ENCODE data around the gene ADAMTS6. TPM values are rescaled to one million over a fixed set of nuclear protein-coding genes. Genes with fewer than 3 reads are reported as not detected.

ADAMTS6 gene
- total and polyA plus RNA-seq, 4 experiments from 2014 or later: 0.14 to 1.8 (median 0.89) TPM; not detected in 1

GRCh38 chr5:65440456-65440855, 41.3 kb downstream of the ADAMTS6 start:
- POLR2A ChIA-PET (ENCODE audit: partially characterized antibody): no interaction called here
- H3K9me3 ChIP-seq (ENCODE audit: control insufficient read depth in 1 of 2, low read length in 2 of 2): no peaks in the 10 kb centered on the region

GRCh38 chr5:65434122-65434521, 47.6 kb downstream of the ADAMTS6 start:
- no peaks in the 10 kb centered on the region for H3K9me3 ChIP-seq (ENCODE audit: control insufficient read depth in 1 of 2, low read length in 2 of 2)
- H3K36me3 ChIP-seq (ENCODE audit: insufficient read depth, low read length): no peaks in the 10 kb centered on the region
- no peaks in the 10 kb centered on the region for H3K4me1 ChIP-seq (ENCODE audit: insufficient read depth, low read length)
- H3K9me3 Mint-ChIP-seq: peaks cover 0 to 2% (median 0%) of the 10 kb centered on the region in 8 donors
- ChIA-PET CTCF (ENCODE audit: partially characterized antibody) (no interaction called here), POLR2A (ENCODE audit: partially characterized antibody) (no interaction called here)
- H3K4me1 Mint-ChIP-seq: no peaks in the 10 kb centered on the region
- intact Hi-C loops (cut with micrococcal nuclease): no loop called here
- H3K4me3 Mint-ChIP-seq: no peak overlapping the region
- no peaks in the 10 kb centered on the region for H3K27me3 ChIP-seq (ENCODE audit: insufficient read depth, low read length)
- no peak for DNase-seq
- peaks cover 0 to 3% of the 10 kb centered on the region in 2 donors for H3K36me3 Mint-ChIP-seq
- H3K27ac Mint-ChIP-seq: no peak overlapping the region
- no peak overlapping the region for H3K27ac ChIP-seq (ENCODE audit: low read depth, low read length)
- H3K27me3 Mint-ChIP-seq: peaks cover 0 to 4% of the 10 kb centered on the region in 2 donors
- no peak overlapping the region for H3K4me3 ChIP-seq (ENCODE audit: low read length in 2 of 2)

More at GRCh38 chr5:65440456-65440855, 41.3 kb downstream of the ADAMTS6 start:
- Histone ChIP-seq H3K27ac (ENCODE audit: low read depth, low read length) (no peak overlapping the region), H3K4me1 (ENCODE audit: insufficient read depth, low read length) (no peaks in the 10 kb centered on the region), H3K4me3 (ENCODE audit: low read length in 2 of 2) (no peak overlapping the region), H3K27me3 (ENCODE audit: insufficient read depth, low read length) (no peaks in the 10 kb centered on the region), H3K36me3 (ENCODE audit: insufficient read depth, low read length) (no peaks in the 10 kb centered on the region)
- Mint-ChIP-seq H3K4me1 (no peaks in the 10 kb centered on the region), H3K4me3 (no peak overlapping the region), H3K36me3 (no peaks in the 10 kb centered on the region), H3K27me3 (no peaks in the 10 kb centered on the region), H3K9me3 (peaks cover 0 to 3% (median under 1%) of the 10 kb centered on the region in 8 donors), H3K27ac (no peak overlapping the region)
- no peak for DNase-seq
- intact Hi-C loops (cut with micrococcal nuclease): no loop called here
- CTCF ChIA-PET (ENCODE audit: partially characterized antibody): no interaction called here

- no peaks in the 10 kb centered on the region for H3K36me3 ChIP-seq (ENCODE audit: insufficient read depth, low read length)
- H3K9me3 ChIP-seq (ENCODE audit: control insufficient read depth in 1 of 2, low read length in 2 of 2): no peaks in the 10 kb centered on the region
- peaks cover 0 to 2% of the 10 kb centered on the region in 2 donors for H3K27me3 Mint-ChIP-seq
- no peak overlapping the region for H3K4me3 ChIP-seq (ENCODE audit: low read length in 2 of 2)
- H3K27ac ChIP-seq (ENCODE audit: low read depth, low read length): no peak overlapping the region
- peaks cover 0 to 5% (median under 1%) of the 10 kb centered on the region in 8 donors for H3K9me3 Mint-ChIP-seq
- no peaks in the 10 kb centered on the region for H3K4me1 Mint-ChIP-seq
- H3K4me1 ChIP-seq (ENCODE audit: insufficient read depth, low read length): no peaks in the 10 kb centered on the region
- no peaks in the 10 kb centered on the region for H3K27me3 ChIP-seq (ENCODE audit: insufficient read depth, low read length)
- no peak overlapping the region for H3K27ac Mint-ChIP-seq
- no peak overlapping the region for H3K4me3 Mint-ChIP-seq
- CTCF ChIA-PET (ENCODE audit: partially characterized antibody): no interaction called here
- POLR2A ChIA-PET (ENCODE audit: partially characterized antibody): no interaction called here
- H3K36me3 Mint-ChIP-seq: no peaks in the 10 kb centered on the region
- intact Hi-C loops (cut with micrococcal nuclease): no loop called here
- DNase-seq: no peak
Observed at GRCh38 chr5:65426656-65427055, 55.1 kb downstream of the ADAMTS6 start.

- peaks cover 0 to 24% (median 13%) of the 10 kb centered on the region in 8 donors for H3K9me3 Mint-ChIP-seq
- DNase-seq: no peak
- no peak overlapping the region for H3K27ac Mint-ChIP-seq
- H3K4me1 Mint-ChIP-seq: no peaks in the 10 kb centered on the region
- intact Hi-C loops (cut with micrococcal nuclease): no loop called here
- H3K27me3 Mint-ChIP-seq: no peaks in the 10 kb centered on the region
- CTCF ChIA-PET (ENCODE audit: partially characterized antibody): no interaction called here
- no peaks in the 10 kb centered on the region for H3K27me3 ChIP-seq (ENCODE audit: insufficient read depth, low read length)
- no peaks in the 10 kb centered on the region for H3K4me1 ChIP-seq (ENCODE audit: insufficient read depth, low read length)
- peaks cover 0 to 1% of the 10 kb centered on the region in 2 donors for H3K36me3 Mint-ChIP-seq
- POLR2A ChIA-PET (ENCODE audit: partially characterized antibody): no interaction called here
- no peaks in the 10 kb centered on the region for H3K9me3 ChIP-seq (ENCODE audit: control insufficient read depth in 1 of 2, low read length in 2 of 2)
- H3K36me3 ChIP-seq (ENCODE audit: insufficient read depth, low read length): no peaks in the 10 kb centered on the region
- H3K27ac ChIP-seq (ENCODE audit: low read depth, low read length): no peak overlapping the region
- H3K4me3 Mint-ChIP-seq: no peak overlapping the region
- H3K4me3 ChIP-seq (ENCODE audit: low read length in 2 of 2): no peak overlapping the region
Observed at GRCh38 chr5:65423623-65424022, 58.1 kb downstream of the ADAMTS6 start.

GRCh38 chr5:65418661-65419060, 63.1 kb downstream of the ADAMTS6 start:
- intact Hi-C loops (cut with micrococcal nuclease): no loop called here
- CTCF ChIA-PET (ENCODE audit: partially characterized antibody): no interaction called here

GRCh38 chr5:65413822-65414221, 67.9 kb downstream of the ADAMTS6 start:
- DNase-seq: no peak
- H3K9me3 Mint-ChIP-seq: peaks cover 2 to 22% (median 14%) of the 10 kb centered on the region in 8 donors
- H3K4me1 Mint-ChIP-seq: no peaks in the 10 kb centered on the region
- Histone ChIP-seq H3K4me1 (ENCODE audit: insufficient read depth, low read length) (no peaks in the 10 kb centered on the region), H3K27ac (ENCODE audit: low read depth, low read length) (no peak overlapping the region), H3K27me3 (ENCODE audit: insufficient read depth, low read length) (no peaks in the 10 kb centered on the region), H3K4me3 (ENCODE audit: low read length in 2 of 2) (no peak overlapping the region), H3K9me3 (ENCODE audit: control insufficient read depth in 1 of 2, low read length in 2 of 2) (no peaks in the 10 kb centered on the region), H3K36me3 (ENCODE audit: insufficient read depth, low read length) (no peaks in the 10 kb centered on the region)
- no peak overlapping the region for H3K27ac Mint-ChIP-seq
- H3K4me3 Mint-ChIP-seq: no peak overlapping the region
- ChIA-PET CTCF (ENCODE audit: partially characterized antibody) (no interaction called here), POLR2A (ENCODE audit: partially characterized antibody) (no interaction called here)
- peaks cover 0 to 1% of the 10 kb centered on the region in 2 donors for H3K27me3 Mint-ChIP-seq
- intact Hi-C loops (cut with micrococcal nuclease): no loop called here
- H3K36me3 Mint-ChIP-seq: no peaks in the 10 kb centered on the region

More at GRCh38 chr5:65418661-65419060, 63.1 kb downstream of the ADAMTS6 start:
- H3K4me3 Mint-ChIP-seq: no peak overlapping the region
- no peak for DNase-seq
- no peaks in the 10 kb centered on the region for H3K4me1 Mint-ChIP-seq
- peaks cover 4 to 40% (median 27%) of the 10 kb centered on the region in 8 donors for H3K9me3 Mint-ChIP-seq
- H3K27ac Mint-ChIP-seq: no peak overlapping the region
- no peaks in the 10 kb centered on the region for H3K27me3 Mint-ChIP-seq
- POLR2A ChIA-PET (ENCODE audit: partially characterized antibody): interaction anchor here (0.5 kb wide), 1 partner anchor 572 kb away, joined by 3 read pairs; no protein-coding TSS in a partner anchor
- H3K4me3 ChIP-seq (ENCODE audit: low read length in 2 of 2): no peak overlapping the region
- H3K36me3 ChIP-seq (ENCODE audit: insufficient read depth, low read length): no peaks in the 10 kb centered on the region
- no peaks in the 10 kb centered on the region for H3K4me1 ChIP-seq (ENCODE audit: insufficient read depth, low read length)
- no peaks in the 10 kb centered on the region for H3K27me3 ChIP-seq (ENCODE audit: insufficient read depth, low read length)
- H3K36me3 Mint-ChIP-seq: peaks cover 0 to 1% of the 10 kb centered on the region in 2 donors
- no peak overlapping the region for H3K27ac ChIP-seq (ENCODE audit: low read depth, low read length)
- H3K9me3 ChIP-seq (ENCODE audit: control insufficient read depth in 1 of 2, low read length in 2 of 2): no peaks in the 10 kb centered on the region

- Mint-ChIP-seq H3K36me3 (no peaks in the 10 kb centered on the region), H3K27ac (no peak overlapping the region)
- POLR2A ChIA-PET (ENCODE audit: partially characterized antibody): no interaction called here
Observed at GRCh38 chr5:65412842-65413241, 68.9 kb downstream of the ADAMTS6 start.

GRCh38 chr5:65411356-65411755, 70.4 kb downstream of the ADAMTS6 start:
- DNase-seq: no peak
- H3K4me3 ChIP-seq (ENCODE audit: low read length in 2 of 2): no peak overlapping the region
- Mint-ChIP-seq H3K27ac (no peak overlapping the region), H3K4me1 (no peaks in the 10 kb centered on the region), H3K36me3 (no peaks in the 10 kb centered on the region), H3K27me3 (peaks cover 0 to 1% of the 10 kb centered on the region in 2 donors), H3K9me3 (peaks cover 0 to 11% (median 0%) of the 10 kb centered on the region in 8 donors), H3K4me3 (no peak overlapping the region)
- no peaks in the 10 kb centered on the region for H3K36me3 ChIP-seq (ENCODE audit: insufficient read depth, low read length)
- no peaks in the 10 kb centered on the region for H3K27me3 ChIP-seq (ENCODE audit: insufficient read depth, low read length)
- no peak overlapping the region for H3K27ac ChIP-seq (ENCODE audit: low read depth, low read length)
- ChIA-PET CTCF (ENCODE audit: partially characterized antibody) (no interaction called here), POLR2A (ENCODE audit: partially characterized antibody) (no interaction called here)
- no peaks in the 10 kb centered on the region for H3K4me1 ChIP-seq (ENCODE audit: insufficient read depth, low read length)
- H3K9me3 ChIP-seq (ENCODE audit: control insufficient read depth in 1 of 2, low read length in 2 of 2): no peaks in the 10 kb centered on the region
- intact Hi-C loops (cut with micrococcal nuclease): no loop called here

More at GRCh38 chr5:65412842-65413241, 68.9 kb downstream of the ADAMTS6 start:
- H3K36me3 ChIP-seq (ENCODE audit: insufficient read depth, low read length): no peaks in the 10 kb centered on the region
- no peaks in the 10 kb centered on the region for H3K4me1 ChIP-seq (ENCODE audit: insufficient read depth, low read length)
- no peaks in the 10 kb centered on the region for H3K9me3 ChIP-seq (ENCODE audit: control insufficient read depth in 1 of 2, low read length in 2 of 2)
- Mint-ChIP-seq H3K4me3 (no peak overlapping the region), H3K4me1 (no peaks in the 10 kb centered on the region), H3K27me3 (peaks cover 0 to 1% of the 10 kb centered on the region in 2 donors), H3K9me3 (peaks cover 2 to 22% (median 11%) of the 10 kb centered on the region in 8 donors)
- intact Hi-C loops (cut with micrococcal nuclease): no loop called here
- no peaks in the 10 kb centered on the region for H3K27me3 ChIP-seq (ENCODE audit: insufficient read depth, low read length)
- H3K4me3 ChIP-seq (ENCODE audit: low read length in 2 of 2): no peak overlapping the region
- H3K27ac ChIP-seq (ENCODE audit: low read depth, low read length): no peak overlapping the region
- DNase-seq: no peak
- CTCF ChIA-PET (ENCODE audit: partially characterized antibody): no interaction called here

Measured in CD4-positive, alpha-beta memory T cell (primary cell).